HG03139 (cell line): Measurements from ENCODE around the gene SLC5A2.
"Not testable (repeated sequence)": the region's sequence is repeated elsewhere in the genome, so short reads cannot be mapped to it uniquely, and the experiment has no call there.

Experiments used
- ATAC-seq: cut with Tn5 transposase; IDR thresholded peaks from one replicate; pipeline ENCODE4 v1.9.1; 2021; ENCODE audit not compliant: unreplicated experiment

The SLC5A2 gene

GRCh38 chr16:31491778-31492418 is 9.0 kb downstream of the SLC5A2 start:
- ATAC-seq: no peak

DNA sequence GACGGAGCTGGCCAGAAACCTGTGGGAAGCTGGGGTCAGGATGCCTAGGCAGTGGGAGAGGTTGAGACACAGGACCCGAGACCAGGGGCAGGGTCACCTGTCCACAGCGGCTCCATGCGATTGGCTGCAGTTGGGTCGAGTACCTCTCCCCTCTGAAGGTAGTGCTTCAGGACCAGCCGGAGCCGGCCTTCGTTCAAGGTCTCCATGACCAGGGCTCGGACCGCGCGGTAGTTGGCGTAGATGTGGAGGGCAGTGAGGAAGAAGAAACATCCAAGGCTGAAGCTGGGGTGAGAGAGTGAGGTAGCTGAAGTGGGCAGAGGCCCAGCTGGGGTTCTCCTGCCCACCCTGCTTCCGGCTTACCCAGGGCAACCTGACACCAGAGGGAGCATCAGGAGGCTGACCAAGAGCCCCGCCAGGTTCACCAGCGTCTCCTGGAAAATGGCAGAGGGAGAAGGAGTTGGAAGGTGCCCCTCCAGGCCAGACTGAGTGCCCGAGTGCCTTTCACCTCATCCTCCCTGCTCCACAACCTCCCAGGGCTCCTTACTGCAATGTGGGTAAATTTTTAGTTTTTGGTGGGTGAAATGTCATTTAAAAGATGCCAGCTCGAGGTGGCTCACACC is 10.7 kb downstream of the SLC5A2 start:
- no peak for ATAC-seq

DNA sequence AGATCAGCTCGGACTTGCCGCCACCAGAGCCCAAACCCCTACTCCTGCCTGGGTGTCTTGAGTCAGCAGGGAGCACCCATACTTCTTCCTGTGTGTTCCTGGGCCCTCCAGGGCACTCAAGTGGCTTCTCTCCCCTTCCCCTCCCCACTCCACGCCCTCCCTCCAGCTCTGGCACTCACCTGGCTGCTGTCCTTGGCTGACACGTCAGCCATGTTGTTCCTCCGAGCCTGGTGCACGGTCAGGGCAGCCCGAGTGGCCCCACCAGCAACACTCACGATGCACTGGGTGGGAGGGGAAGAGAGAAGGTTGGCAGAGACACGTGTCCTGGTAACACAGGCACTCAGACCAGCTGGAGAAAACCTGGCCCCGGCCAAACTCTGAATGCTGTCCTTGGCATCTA is 13.7 kb downstream of the SLC5A2 start:
- ATAC-seq: no peak

DNA sequence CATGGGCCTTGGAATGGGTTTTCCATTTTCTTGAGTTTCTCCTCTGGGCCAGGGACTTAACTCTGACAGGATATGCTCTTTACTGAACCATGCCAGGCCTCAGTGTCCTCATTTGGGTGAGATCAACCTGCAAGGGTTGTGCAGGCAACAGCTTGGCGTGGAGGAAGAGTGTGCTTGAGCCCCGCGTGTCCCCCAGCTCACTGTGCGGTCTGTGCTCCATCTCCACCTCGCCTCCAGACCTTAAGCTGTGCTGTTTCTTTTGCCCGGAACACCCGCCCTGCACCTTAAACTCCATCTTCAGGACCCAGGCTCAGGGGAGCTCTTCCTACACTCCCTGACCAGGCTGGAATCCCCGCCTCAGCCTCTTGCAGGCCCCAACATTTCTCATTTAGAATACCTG is 15.6 kb downstream of the SLC5A2 start:
- no peak for ATAC-seq

- ATAC-seq: no peak
Observed at GRCh38 chr16:31499928-31500327, 17.0 kb downstream of the SLC5A2 start.

DNA sequence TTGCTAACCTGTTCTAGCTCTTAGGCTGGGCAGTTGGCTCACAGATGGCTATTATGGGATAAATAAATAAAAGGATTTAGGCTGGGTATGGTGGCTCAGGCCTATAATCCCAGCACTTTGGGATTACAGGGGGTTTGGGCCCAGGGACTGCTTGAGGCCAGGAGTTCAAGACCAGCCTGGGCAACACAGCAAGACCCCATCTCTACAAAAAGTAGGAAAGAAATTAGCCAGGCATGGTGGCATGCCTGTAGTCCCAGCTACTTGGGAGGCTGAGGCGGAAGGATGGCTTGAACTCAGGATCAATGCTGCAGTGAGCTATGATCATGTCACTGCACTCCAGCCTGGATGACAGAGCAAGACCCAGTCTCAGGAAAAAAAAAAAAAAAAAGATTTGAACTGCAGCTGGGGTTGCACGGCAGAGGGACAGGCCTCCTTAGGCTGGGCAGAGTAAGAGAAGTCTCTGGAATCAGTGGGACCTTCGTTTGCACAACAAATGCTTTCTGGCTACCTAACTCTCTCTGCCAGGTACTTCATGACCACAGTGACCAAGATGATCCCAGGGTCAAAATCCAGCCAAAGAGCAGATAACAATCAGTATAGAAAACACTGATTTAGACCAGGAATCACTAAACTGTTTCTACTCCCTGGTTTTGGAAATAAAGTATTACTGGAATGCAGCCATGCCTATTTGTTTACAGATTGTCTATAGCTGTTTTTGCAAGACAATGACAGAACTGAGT is 18.5 kb downstream of the SLC5A2 start:
- ATAC-seq: no peak

- ATAC-seq: no peak
Observed at GRCh38 chr16:31501966-31502348, 19.0 kb downstream of the SLC5A2 start.

- no peak for ATAC-seq
Observed at GRCh38 chr16:31502981-31503380, 20.1 kb downstream of the SLC5A2 start.

DNA sequence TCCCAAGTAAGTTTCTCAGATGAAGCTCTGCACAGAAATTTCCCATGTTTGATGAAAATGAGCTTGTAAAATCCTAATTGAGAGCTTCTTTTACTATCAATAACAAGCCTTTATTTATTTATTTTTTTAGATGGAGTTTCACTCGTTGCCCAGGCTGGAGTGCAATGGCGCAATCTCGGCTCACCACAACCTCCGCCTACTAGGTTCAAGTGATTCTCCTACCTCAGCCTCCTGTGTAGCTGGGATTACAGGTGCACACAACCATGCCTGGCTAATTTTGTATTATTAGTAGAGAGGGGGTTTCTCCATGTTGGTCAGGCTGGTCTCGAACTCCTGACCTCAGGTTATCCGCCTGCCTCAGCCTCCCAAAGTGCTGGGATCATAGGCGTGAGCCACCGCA is 20.6 kb downstream of the SLC5A2 start:
- not testable (repeated sequence) for ATAC-seq

DNA sequence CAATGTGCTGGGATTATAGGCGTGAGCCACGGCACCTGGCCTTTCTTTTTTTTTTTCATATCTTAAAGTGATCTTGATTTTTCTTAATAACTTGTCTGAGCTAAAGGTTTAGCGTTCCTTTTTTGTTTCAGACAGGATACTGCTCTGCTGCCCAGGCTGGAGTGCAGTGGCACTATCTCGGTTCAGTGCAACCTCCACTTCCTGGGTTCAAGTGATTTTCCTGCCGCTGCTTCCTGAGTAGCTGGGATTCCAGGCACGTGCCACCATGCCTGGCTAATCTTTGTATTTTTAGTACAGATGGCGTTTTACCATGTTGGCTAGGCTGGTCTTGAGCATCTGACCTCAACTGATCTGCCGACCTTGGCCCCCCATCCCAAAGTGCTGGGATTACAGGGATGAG is 21.2 kb downstream of the SLC5A2 start:
- ATAC-seq: no peak

DNA sequence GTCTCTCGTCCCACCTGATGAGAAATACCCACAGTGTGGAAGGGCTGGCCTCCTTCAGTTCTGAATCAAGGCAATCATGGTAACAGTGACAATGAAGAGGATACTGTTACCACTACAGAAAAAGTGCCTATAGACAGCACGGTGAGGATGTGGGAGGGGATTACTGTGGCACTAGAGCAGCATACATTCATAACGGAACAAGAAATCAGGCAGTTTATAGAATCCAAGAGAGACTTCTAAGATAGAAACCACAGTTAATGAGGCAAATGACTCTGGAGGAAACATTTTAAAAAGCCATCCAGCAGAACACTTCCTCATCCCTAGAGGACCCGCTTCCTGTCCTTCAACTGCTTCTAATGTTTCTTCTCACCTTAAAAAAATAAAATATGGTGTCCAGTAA is 22.6 kb downstream of the SLC5A2 start:
- peak; percentile 40 for ATAC-seq

- ATAC-seq: peak; percentile 5
Observed at GRCh38 chr16:31507617-31507928, 24.6 kb downstream of the SLC5A2 start.

DNA sequence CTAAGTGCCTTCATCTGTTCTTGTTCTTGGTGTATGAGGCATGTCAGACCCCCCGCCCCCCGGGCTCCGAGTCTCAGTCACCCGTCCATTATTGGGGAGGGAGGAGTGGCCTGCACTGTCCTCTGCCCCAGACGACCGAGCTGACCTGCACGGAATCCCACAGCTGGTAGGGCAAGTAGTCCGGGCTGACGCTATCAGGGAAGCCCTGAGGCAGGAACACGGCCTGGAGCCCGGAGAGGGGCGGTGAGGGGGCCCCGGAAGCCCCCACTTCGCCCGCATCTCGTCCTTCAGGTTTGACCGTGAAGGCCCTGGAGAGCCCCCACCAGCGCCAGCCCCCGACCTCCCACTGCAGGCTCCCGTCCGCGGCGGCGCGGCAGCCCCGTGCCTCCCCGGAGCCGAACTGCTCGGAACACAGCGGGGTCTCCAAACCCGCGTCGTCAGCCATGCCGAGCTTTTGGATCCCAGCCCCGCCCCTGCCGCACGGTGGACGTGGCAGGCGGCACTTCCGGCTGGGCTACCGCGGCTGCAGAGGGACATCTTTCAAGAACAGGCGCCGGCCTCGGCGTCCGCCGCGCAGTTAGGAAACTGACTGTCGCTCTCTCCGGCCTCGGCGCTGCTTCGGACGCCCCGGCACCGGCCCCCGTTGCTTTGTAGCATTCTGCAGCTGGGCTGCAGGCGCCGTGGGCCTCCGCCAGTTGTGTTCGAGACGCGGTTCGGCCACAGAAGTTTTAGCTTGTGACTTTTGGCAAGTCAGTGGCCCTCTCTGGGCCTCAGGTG is 25.2 kb downstream of the SLC5A2 start, which contains the start of gene RUSF1:
Gene RUSF1, minus strand, starts transcription at position 463 of the 777 bp plus-strand sequence. Its CDS starts 18 bp downstream, at position 445.
- ATAC-seq: peak; percentile 78

DNA sequence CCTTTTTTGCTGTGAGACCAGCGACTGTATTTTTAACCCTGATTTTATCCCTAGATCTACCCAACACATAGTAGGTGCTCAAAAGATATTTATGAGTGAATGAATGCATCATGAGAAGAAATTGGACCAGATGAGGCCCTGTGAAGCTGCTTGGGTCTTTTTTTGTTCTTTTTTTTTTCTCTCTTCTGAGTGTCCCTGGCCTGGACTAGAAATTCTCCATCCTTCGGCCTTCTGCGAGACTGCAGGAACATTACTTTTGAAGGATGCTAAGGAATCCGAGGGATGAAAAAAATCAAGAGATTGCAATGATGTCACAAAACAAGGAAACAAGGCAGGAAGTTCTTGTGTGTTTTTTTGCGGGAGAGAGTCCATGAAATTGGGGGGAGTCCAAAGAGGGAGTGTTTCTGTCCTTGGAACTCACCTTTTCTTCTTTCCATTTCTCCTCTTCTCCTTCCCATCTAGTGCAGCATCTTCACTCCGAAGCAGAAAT is 25.8 kb downstream of the SLC5A2 start:
- ATAC-seq: no peak

DNA sequence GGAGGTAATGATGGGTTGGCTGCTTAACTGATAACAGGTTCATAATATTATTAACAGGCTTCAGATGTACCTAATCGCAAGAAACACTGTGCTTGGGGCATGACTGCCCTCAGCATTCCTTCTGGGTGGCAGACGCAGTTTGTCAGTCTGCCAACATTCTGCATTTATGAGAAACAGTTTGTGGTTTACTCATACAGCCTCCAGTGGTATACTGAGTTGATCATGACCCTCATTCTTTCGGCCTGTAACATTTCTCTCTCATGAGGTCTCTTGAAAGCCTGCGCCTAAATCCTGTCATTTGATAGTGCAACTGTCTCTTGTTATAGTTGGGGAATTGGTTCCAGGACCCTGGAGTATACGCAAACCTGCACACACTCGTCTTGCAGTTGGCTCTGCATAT is 30.2 kb downstream of the SLC5A2 start:
- ATAC-seq: no peak

DNA sequence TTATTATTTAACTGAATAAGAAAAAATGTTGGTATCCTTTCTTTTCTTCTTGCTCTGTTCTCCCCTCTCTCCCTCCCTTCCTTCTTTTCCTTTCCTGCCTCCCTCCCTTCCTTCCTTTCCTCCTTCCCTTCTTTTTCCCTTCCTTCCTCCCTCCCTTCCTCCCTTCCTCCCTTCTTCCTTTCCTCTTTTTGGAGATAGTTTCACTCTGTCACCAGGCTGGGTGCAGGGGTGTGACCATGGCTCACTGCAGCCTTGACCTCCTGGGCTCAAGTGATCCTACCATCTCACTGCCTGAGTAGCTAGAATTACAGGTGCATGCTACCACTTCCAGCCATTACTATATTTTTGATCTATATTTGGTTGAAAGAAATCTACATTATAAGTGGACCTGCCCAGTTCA is 31.0 kb downstream of the SLC5A2 start:
- no peak for ATAC-seq

GRCh38 chr16:31517800-31518402 is 35.0 kb downstream of the SLC5A2 start:
- no peak for ATAC-seq

- ATAC-seq: no peak
Observed at GRCh38 chr16:31519759-31520431, 37.0 kb downstream of the SLC5A2 start.

GRCh38 chr16:31521368-31521767 is 38.4 kb downstream of the SLC5A2 start:
- no peak for ATAC-seq

GRCh38 chr16:31522071-31522470 is 39.1 kb downstream of the SLC5A2 start:
- ATAC-seq: no peak
